GM12892 (cell line): ENCODE results near the gene EPS15.

Source experiments
- POLR2A ChIP-seq: IDR thresholded peaks from 2 replicates; pipeline ENCODE4 v1.6.1; 2011; ENCODE audit warnings: low read depth, low read length, control low read depth
- POLR2AphosphoS5 ChIP-seq: IDR thresholded peaks from 2 replicates; pipeline ENCODE4 v1.6.1; 2011; ENCODE audit warnings: low read depth, low read length, control low read depth
- TAF1 ChIP-seq: IDR thresholded peaks from 2 replicates; pipeline ENCODE4 v1.6.1; 2011; ENCODE audit warnings: low read depth, mild to moderate bottlenecking, control low read depth, low read length, borderline replicate concordance

DNA sequence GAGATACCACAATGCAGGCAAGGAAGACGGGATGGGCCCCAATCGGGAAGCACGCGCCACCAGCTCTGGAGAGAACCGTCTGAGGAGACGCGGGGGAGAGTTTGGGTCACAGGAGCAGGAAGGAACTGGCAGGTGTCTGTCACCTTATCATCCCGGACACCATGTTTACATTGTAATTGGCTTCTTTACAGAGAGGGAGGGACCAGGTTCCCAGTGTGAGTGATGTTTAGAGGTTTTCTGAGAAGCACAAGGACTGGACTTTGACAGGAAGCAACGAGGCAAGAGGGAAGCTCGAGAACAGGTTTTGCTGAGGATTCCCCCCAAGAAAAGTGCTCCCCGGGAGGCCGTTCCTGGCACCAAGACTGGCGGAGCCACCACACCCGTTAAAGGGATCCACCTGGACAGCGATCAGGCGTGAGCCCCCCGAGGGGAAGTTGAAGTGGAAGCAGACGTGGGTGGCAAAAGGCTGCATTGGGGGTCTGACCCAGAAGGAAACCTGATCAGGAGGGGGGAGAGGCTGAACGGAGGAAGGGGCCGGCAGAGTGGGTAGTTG lies 957 bp downstream of the EPS15 start:
- TF ChIP-seq POLR2AphosphoS5 (peak; percentile 64; the same call in 1 of the 2 replicates), POLR2A (peak; percentile 19), TAF1 (no peak)
